Upper lobe of left lung (tissue), 6 donors: ENCODE results near the gene MACROD2. TPM values are rescaled to one million over a fixed set of nuclear protein-coding genes. Genes with fewer than 3 reads are reported as not detected.
A peak's percentile ranks its signal among the peaks of the same experiment; 100 is the strongest.

ENCODE experiments used
- ATAC-seq, 2 donors: fragments of 200-7000 bp; cut with Tn5 transposase; one replicate each; pipeline ENCODE4 v1.9.1; 2022; ENCODE audit warnings: mild to moderate bottlenecking in 2 of 2, moderate library complexity in 2 of 2; ENCODE audit not compliant: low FRiP score in 2 of 2
- DNase-seq, 2 donors: peaks; one replicate each; pipeline ENCODE4 v3.0.0-alpha.2; 2019 to 2020
- H3K27ac ChIP-seq, 4 donors: fragments of 200-600 bp; sonication (generic); one replicate each; pipeline ENCODE4 v1.5.1; 2016 to 2019
- H3K27me3 ChIP-seq, 4 donors: fragments of 200-600 bp; sonication (generic); one replicate each; pipeline ENCODE4 v1.5.1; 2017 to 2019
- H3K36me3 ChIP-seq, 4 donors: fragments of 200-600 bp; sonication (generic); one replicate each; pipeline ENCODE4 v1.5.1; 2016 to 2019
- H3K4me1 ChIP-seq, 4 donors: fragments of 200-600 bp; sonication (generic); one replicate each; pipeline ENCODE4 v1.5.1; 2018 to 2019
- H3K4me3 ChIP-seq, 4 donors: fragments of 200-600 bp; sonication (generic); one replicate each; pipeline ENCODE4 v1.5.1; 2017 to 2019; ENCODE audit warnings: mild to moderate bottlenecking in 2 of 4, moderate library complexity in 1 of 4
- H3K9me3 ChIP-seq, 4 donors: fragments of 200-600 bp; sonication (generic); one replicate each; pipeline ENCODE4 v1.5.1; 2018 to 2019
- EP300 ChIP-seq, 4 donors: sonication (generic); formaldehyde crosslinking; IDR thresholded peaks; one replicate each; pipeline ENCODE4 v1.5.1; 2017; ENCODE audit warnings: antibody characterized with exemption in 4 of 4, control low read depth in 2 of 4
- POLR2A ChIP-seq, 4 donors: fragments of 450-650 bp; IDR thresholded peaks; one replicate each; pipeline ENCODE4 v1.5.1; 2016 to 2017; ENCODE audit warnings: antibody characterized with exemption in 4 of 4, mild to moderate bottlenecking in 2 of 4
- POLR2AphosphoS5 ChIP-seq, 2 donors: sonication (generic); formaldehyde crosslinking; IDR thresholded peaks; one replicate each; pipeline ENCODE4 v1.5.1; 2017; ENCODE audit warnings: antibody characterized with exemption in 2 of 2
- WGBS, 2 donors: methylation state at CpG; one replicate each; pipeline ENCODE4 v1.1.5; 2017 to 2018; 5-methylcytosine and 5-hydroxymethylcytosine counted together
- total RNA-seq, 6 donors: library from RNA; depleted of rRNA in 4 of 6; stranded (reverse); fragments of >200 nt in 4 of 6; gene quantifications; one replicate each; pipeline versions ENCODE4 v1.1.0 to v1.2.1, GENCODE V29; 2016 to 2021
- TF ChIP-seq, protein P1 (sequence below), 6 experiments: fragments of 450-650 bp in 4 of 6; fragments of 200-600 bp in 2 of 6; sonication (generic) in 2 of 6; IDR thresholded peaks; one replicate each; pipeline ENCODE4 v1.5.1; 2016 to 2019; ENCODE audit warnings: antibody characterized with exemption in 6 of 6
- donor health status: DM: no; HTN: no; CAD: no; lungs with moderate emphysema.
- donor health status: DM: no; HTN: yes; CAD: no; lungs with severe emphysema.

Gene MACROD2
- total RNA-seq, 6 donors from 2014 or later, result 20.7 to 84.3 (median 36.3) TPM

DNA sequence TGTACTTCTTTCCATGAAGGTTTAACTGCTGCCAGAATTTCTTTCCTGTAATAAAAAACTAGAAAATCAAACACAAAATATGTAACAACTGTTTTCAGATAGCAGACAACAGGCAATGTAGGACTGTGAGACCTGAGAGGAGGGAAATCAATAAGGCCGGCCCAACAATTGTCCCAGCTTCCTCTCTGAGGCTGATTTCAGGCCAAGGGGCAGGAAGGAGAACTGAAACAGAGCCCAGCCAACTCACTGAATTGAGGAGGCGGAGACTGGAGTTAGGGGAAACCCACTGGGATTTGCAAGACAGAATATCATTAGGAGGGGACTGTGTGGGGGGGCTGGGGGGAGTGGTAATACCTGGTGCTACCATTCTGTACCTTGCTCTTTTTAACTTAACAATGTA is 299.9 kb downstream of the MACROD2 start:
- TF ChIP-seq EP300 (IDR thresholded peaks at IDR 0.05) (no peak), POLR2A (IDR thresholded peaks at IDR 0.05) (no peak), POLR2AphosphoS5 (IDR thresholded peaks at IDR 0.05) (no peak)
- TF ChIP-seq, protein P1, sequence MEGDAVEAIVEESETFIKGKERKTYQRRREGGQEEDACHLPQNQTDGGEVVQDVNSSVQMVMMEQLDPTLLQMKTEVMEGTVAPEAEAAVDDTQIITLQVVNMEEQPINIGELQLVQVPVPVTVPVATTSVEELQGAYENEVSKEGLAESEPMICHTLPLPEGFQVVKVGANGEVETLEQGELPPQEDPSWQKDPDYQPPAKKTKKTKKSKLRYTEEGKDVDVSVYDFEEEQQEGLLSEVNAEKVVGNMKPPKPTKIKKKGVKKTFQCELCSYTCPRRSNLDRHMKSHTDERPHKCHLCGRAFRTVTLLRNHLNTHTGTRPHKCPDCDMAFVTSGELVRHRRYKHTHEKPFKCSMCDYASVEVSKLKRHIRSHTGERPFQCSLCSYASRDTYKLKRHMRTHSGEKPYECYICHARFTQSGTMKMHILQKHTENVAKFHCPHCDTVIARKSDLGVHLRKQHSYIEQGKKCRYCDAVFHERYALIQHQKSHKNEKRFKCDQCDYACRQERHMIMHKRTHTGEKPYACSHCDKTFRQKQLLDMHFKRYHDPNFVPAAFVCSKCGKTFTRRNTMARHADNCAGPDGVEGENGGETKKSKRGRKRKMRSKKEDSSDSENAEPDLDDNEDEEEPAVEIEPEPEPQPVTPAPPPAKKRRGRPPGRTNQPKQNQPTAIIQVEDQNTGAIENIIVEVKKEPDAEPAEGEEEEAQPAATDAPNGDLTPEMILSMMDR (IDR thresholded peaks at IDR 0.05), result no peak
- Histone ChIP-seq H3K4me1 (no peaks in the 10 kb centered on the region), H3K9me3 (no peaks in the 10 kb centered on the region), H3K27me3 (no peaks in the 10 kb centered on the region), H3K27ac (no peak overlapping the region), H3K36me3 (no peaks in the 10 kb centered on the region), H3K4me3 (no peak overlapping the region)
- 18 to 25% methylated on average over 2 of the region's 2 CpGs for WGBS, 2 donors
- no peak for DNase-seq
- ATAC-seq, result peak in 1 of 2 donors; percentile 40

DNA sequence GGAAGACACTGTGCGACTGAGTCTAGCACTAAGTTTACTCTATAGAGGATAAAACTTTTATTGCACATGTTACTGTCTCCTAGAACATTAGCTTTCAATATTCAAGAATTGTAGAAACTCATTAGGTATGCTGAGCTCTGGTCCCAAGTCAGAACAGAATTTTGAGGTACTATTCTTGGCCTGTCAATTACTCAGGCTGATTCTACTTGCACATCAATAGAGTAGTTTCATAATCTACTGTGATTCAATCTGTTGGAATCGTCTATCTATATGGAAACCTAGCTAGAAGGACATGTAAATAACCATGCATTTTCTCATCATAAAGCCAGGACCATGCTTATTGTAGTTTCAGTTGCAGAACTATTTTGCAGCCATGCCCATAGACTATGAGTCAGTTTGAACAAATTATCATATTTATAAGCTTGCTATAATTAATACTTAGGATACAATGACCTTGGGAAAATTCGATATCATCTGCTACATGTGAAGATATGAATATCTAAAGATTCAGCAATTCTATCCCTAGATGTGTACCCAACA is 300.5 kb downstream of the MACROD2 start:
- H3K27me3 ChIP-seq, result no peaks in the 10 kb centered on the region
- no peak for TF ChIP-seq EP300 (IDR thresholded peaks at IDR 0.05)
- no peak for TF ChIP-seq POLR2A (IDR thresholded peaks at IDR 0.05)
- TF ChIP-seq, protein P1 (IDR thresholded peaks at IDR 0.05), result no peak
- TF ChIP-seq POLR2AphosphoS5 (IDR thresholded peaks at IDR 0.05), result no peak
- no peak overlapping the region for H3K4me3 ChIP-seq
- H3K9me3 ChIP-seq, result no peaks in the 10 kb centered on the region
- H3K36me3 ChIP-seq, result no peaks in the 10 kb centered on the region
- H3K27ac ChIP-seq, result no peak overlapping the region
- ATAC-seq (no peak), DNase-seq (no peak)
- H3K4me1 ChIP-seq, result no peaks in the 10 kb centered on the region
- 44 to 48% methylated on average over 3 of the region's 3 CpGs for WGBS, 2 donors

DNA sequence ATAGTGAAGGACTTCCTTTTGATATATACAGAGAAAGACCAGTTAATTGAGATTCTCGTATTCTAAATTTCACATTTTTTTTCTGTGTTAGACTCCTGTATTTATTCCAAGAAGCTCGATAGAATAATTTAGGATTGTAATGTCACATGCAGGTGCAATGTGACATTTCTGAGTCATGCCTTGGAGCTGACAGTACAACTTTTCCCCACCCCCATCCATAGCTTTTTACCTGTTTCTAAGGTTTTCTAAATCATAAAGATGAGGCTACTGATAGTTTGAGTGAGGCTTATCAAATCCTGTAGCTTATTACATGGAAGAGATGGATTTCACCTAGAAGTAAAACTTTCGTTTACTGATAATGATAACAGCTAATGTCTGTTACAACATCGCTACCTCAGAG is 304.5 kb downstream of the MACROD2 start:
- TF ChIP-seq POLR2AphosphoS5 (IDR thresholded peaks at IDR 0.05), result no peak
- WGBS, 2 donors, result 86 to 88% methylated on average over 4 of the region's 4 CpGs
- Histone ChIP-seq H3K9me3 (no peaks in the 10 kb centered on the region), H3K27me3 (no peaks in the 10 kb centered on the region), H3K27ac (no peak overlapping the region), H3K36me3 (no peaks in the 10 kb centered on the region), H3K4me3 (no peak overlapping the region), H3K4me1 (no peaks in the 10 kb centered on the region)
- DNase-seq (no peak), ATAC-seq (no peak)

DNA sequence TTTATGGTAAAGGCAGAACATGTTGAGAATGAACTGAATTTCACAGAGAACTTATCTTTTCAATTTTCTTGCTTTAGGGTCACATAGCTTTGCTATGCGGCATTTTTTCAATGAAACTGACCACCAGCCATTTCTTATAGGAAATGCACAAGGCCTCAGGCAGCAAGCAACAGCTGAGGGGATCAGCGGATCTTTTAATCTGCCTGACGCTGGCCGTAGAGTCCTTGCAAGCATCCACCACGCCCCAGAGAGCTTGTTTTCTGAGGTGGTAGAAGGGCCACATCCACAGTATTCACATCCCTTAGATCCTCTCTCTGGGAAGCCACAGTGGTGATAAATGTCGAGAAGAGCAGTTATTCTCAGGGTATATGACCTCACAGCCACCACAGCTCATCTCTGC is 307.8 kb downstream of the MACROD2 start:
- 81 to 82% methylated on average over 6 of the region's 6 CpGs for WGBS, 2 donors
- no peak overlapping the region for H3K4me3 ChIP-seq
- no peaks in the 10 kb centered on the region for H3K9me3 ChIP-seq
- no peaks in the 10 kb centered on the region for H3K27me3 ChIP-seq
- H3K27ac ChIP-seq, result no peak overlapping the region
- TF ChIP-seq, protein P1 (IDR thresholded peaks at IDR 0.05), result no peak
- no peak for TF ChIP-seq POLR2A (IDR thresholded peaks at IDR 0.05)
- TF ChIP-seq POLR2AphosphoS5 (IDR thresholded peaks at IDR 0.05), result no peak
- no peak for TF ChIP-seq EP300 (IDR thresholded peaks at IDR 0.05)
- no peaks in the 10 kb centered on the region for H3K4me1 ChIP-seq
- H3K36me3 ChIP-seq, result no peaks in the 10 kb centered on the region
- DNase-seq, result no peak
- ATAC-seq, result no peak

DNA sequence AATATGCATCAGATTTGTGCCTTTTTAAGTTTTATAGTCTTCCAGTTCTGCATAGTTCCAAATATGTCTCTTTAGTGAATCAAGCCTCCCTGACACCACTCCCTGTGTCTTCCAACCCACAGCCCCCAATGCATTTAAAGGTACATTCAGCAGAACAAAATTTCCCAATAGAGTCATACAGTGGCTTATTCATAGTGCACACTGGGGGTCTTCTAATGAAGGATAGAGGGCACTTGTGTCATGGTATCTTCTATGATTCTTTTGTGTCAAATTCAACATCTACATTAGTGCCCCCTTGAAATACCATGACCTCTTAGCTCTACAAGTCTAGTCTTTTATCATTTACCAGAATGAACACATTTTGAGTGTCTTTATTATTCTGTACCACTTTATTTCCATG is 308.3 kb downstream of the MACROD2 start:
- no peaks in the 10 kb centered on the region for H3K9me3 ChIP-seq
- no peaks in the 10 kb centered on the region for H3K4me1 ChIP-seq
- no peak for TF ChIP-seq EP300 (IDR thresholded peaks at IDR 0.05)
- TF ChIP-seq POLR2A (IDR thresholded peaks at IDR 0.05), result no peak
- TF ChIP-seq, protein P1 (IDR thresholded peaks at IDR 0.05), result no peak
- no peak for TF ChIP-seq POLR2AphosphoS5 (IDR thresholded peaks at IDR 0.05)
- no peak for ATAC-seq
- no peaks in the 10 kb centered on the region for H3K36me3 ChIP-seq
- no peaks in the 10 kb centered on the region for H3K27me3 ChIP-seq
- no peak overlapping the region for H3K4me3 ChIP-seq
- H3K27ac ChIP-seq, result no peak overlapping the region
- no peak for DNase-seq
